Left colon (tissue), 2 donors: ENCODE measurements around the gene VPS26A. TPM values are rescaled to one million over a fixed set of nuclear protein-coding genes. Genes with fewer than 3 reads are reported as not detected.

Experiments used
- ATAC-seq: fragments of 200-7000 bp; cut with Tn5 transposase; one replicate; pipeline ENCODE4 v1.9.1; 2020; ENCODE audit warnings: mild to moderate bottlenecking, moderate library complexity
- DNase-seq, 2 donors: peaks; one replicate each; pipeline ENCODE4 v3.0.0-alpha.2; 2020
- intact Hi-C, 2 donors: fragments of 100-400 bp; cut with DNase I in 1 of 2; cut with micrococcal nuclease in 1 of 2; formaldehyde crosslinking; loops; one replicate each; pipeline versions ENCODE4 v1.11.2 to v1.14.0; 2022; cut with DNase I, micrococcal nuclease
- long read RNA-seq: library from polyadenylated mRNA; unstranded; transcript quantifications from one replicate; pipeline ENCODE4 v2.0.0, GENCODE V29; 2021
- total RNA-seq, 2 donors: library from RNA; stranded (reverse); fragmentation: NEBNext Ultra II Directional; extraction: Animal tissue kit (Norgen Biotek cat#: 25700); gene quantifications; one replicate each; pipeline ENCODE4 v1.2.1, GENCODE V29; 2021
- donor health status: DM: no; HTN: no; CAD: no.
- donor health status: DM: yes; HTN: yes; CAD: no.

VPS26A gene
- total RNA-seq, result 10 to 100 TPM; 58.3 to 67.6 TPM
- long read RNA-seq, transcript VPS26A-201 (9 exons, 2,697 nt), result major isoform, 272 of 292 reads
- long read RNA-seq, partial matches to known transcripts, result 4 of 292 reads
- long read RNA-seq, other reads (novel, unspliced or antisense), result 16 of 292 reads

- intact Hi-C loops, result no loop called here
- peak; percentile 99 to 100 for DNase-seq
- ATAC-seq, result peak; percentile 92
Measured at GRCh38 chr10:69123747-69124562, at the start of gene VPS26A. Gene VPS26A (plus strand): TSS chr10:69124178. CDS start chr10:69124278, 100 bp downstream.

- ATAC-seq (no peak), DNase-seq (no peak)
- intact Hi-C loops, result no loop called here
Measured at GRCh38 chr10:69074532-69074931, 49.4 kb upstream of the VPS26A start.

GRCh38 chr10:69075431-69075830, 48.5 kb upstream of the VPS26A start:
- ATAC-seq, result no peak
- intact Hi-C loops, result no loop called here

GRCh38 chr10:69078311-69078710, 45.7 kb upstream of the VPS26A start:
- no peak for ATAC-seq
- intact Hi-C loops, result no loop called here
- DNase-seq, result no peak

More at GRCh38 chr10:69075431-69075830, 48.5 kb upstream of the VPS26A start:
- no peak for DNase-seq

GRCh38 chr10:69080226-69080625, 43.8 kb upstream of the VPS26A start:
- ATAC-seq, result no peak
- DNase-seq, result no peak
- intact Hi-C loops, result no loop called here

DNA sequence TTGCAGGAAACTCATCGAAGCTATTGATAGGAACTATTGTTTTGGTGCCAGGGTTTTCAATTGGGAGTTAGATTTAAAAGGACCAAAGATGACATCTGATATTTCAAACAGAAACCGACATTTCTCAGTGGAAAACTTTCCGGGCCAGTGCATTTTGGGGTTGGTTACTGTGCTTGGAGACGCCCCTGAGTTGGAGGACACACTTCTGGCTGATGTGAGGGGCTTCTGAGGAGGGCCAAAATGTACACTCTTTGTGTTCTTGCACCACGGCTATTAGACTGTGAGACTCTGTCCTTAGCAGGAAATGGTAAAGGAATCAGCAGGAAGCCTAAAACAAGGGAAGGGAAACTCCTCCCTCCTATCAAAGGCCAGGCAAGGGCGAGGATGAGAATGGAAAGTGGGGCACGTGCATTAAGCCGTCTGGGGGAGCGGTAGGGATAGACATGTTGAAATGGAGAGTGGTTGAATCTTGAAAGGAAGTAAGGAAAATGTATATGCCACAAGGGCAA, 37.9 kb upstream of the VPS26A start:
- intact Hi-C loops, result no loop called here
- DNase-seq (no peak), ATAC-seq (peak; percentile 29)

GRCh38 chr10:69087590-69088470, 36.1 kb upstream of the VPS26A start, which contains the start of gene SRGN:
Gene SRGN (plus strand): TSS chr10:69088103. CDS start chr10:69088158, 55 bp downstream.
- ATAC-seq (peak; percentile 51), DNase-seq (peak; percentile 55 to 68)
- intact Hi-C loops, result no loop called here

- no peak for ATAC-seq
- no peak for DNase-seq
- intact Hi-C loops, result no loop called here
Measured at GRCh38 chr10:69088471-69088769, 35.6 kb upstream of the VPS26A start.

- DNase-seq, result no peak
- ATAC-seq, result peak; percentile 23
- intact Hi-C loops, result no loop called here
Measured at GRCh38 chr10:69088801-69089501, 35.0 kb upstream of the VPS26A start.

GRCh38 chr10:69089638-69090599, 34.1 kb upstream of the VPS26A start:
- intact Hi-C loops, result loop anchor here (10.0 kb wide), 1 partner anchor 85 kb away; no protein-coding TSS in a partner anchor
- peak; percentile 30 to 42 for DNase-seq
- ATAC-seq, result peak; percentile 37

GRCh38 chr10:69090685-69091084, 33.3 kb upstream of the VPS26A start:
- ATAC-seq (no peak), DNase-seq (no peak)
- intact Hi-C loops, result loop anchor here (10.0 kb wide), 1 partner anchor 86 kb away; no protein-coding TSS in a partner anchor

DNA sequence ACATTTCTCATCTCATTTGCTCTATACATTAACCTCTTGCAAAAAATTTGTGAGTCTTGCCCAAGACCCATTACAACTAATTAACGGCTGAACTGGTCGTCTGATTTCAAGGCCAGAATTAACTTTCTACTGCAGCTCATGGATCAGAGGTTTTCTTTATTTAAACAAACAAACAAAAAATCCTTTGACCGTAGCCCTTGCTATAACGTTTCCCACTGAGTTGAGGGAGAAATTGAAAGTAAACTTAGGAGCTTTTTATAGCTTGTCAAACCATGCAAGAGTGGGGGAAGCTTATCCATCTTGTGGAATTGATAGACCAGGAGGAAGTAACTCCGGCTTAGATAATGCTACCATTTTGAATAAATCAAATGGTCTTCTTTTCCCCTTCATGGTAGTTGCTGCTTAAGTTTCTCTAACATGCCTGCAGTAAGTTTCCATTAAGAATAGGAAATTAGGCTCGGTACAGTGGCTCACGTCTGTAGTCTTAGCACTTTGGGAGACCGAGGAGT, 32.8 kb upstream of the VPS26A start:
- DNase-seq, result no peak
- intact Hi-C loops, result loop anchor here (10.0 kb wide), 1 partner anchor 86 kb away; no protein-coding TSS in a partner anchor
- ATAC-seq, result no peak

DNA sequence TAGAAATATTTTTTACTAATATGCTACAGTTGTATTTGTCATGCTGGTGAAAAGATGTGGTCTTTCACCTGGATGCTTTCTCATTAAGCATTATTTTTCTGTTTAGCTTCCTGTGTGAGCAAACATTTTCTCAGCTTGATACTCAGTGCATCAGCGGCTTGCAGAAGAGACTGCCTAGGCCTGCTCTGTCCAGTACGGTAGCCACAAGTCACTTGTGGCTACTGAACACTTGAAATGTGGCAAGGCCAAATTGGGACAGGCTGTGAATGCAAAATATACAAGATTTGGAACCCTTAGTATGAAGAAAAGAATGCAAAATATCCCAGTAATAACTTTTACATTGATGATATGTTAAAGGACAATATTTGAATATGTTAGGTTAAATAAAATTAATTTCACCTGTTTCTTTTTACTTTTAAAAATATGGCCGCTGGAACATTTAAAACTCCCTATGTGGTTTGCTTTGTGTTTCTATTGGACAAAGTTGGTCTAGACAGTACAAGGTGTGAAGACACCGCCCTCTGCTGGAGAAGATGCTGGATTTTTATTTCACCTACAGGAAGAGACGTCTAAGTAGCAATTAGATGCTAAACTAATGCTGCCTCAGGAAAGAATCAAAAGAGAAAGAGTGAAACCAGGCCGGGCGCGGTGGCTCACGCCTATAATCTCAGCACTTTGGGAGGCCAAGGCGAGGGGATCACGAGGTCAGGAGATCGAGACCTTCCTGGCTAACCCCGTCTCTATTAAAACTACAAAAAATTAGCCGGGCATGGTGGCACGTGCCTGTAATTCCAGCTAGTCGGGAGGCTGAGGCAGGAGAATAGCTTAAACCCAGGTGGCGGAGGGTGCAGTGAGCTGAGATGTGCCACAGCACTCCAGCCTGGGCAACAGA, 30.8 kb upstream of the VPS26A start:
- ATAC-seq (peak; percentile 93), DNase-seq (peak; percentile 68 to 87)
- intact Hi-C loops, result loop anchor here (10.0 kb wide), 1 partner anchor 88 kb away; no protein-coding TSS in a partner anchor

DNA sequence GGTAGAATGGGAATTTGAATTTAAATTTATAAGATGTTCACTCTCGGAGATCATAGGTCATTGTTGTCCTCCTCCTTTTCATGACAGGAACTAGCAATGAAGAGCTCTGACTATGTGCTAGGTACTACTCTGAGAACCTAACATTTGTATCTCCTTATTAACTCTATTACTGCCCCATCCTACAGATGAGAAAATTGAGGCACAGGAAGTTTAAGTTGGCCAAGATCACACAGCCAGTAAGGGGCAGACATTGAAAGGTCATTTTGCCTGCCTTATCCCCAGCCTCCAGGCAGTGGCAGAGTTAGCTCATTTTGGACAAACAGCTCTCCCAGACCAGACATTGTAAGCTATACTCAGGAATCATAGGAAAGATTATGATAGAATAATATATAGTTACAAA, 30.0 kb upstream of the VPS26A start:
- ATAC-seq (peak; percentile 45), DNase-seq (no peak)
- intact Hi-C loops, result loop anchor here (10.0 kb wide), 1 partner anchor 89 kb away; no protein-coding TSS in a partner anchor

- intact Hi-C loops, result loop anchor here (10.0 kb wide), 1 partner anchor 91 kb away; no protein-coding TSS in a partner anchor
- ATAC-seq (no peak), DNase-seq (no peak)
Measured at GRCh38 chr10:69096045-69096444, 27.9 kb upstream of the VPS26A start.

GRCh38 chr10:69097729-69098128, 26.2 kb upstream of the VPS26A start:
- DNase-seq, result no peak
- intact Hi-C loops, result loop anchor here (10.0 kb wide), 1 partner anchor 93 kb away; no protein-coding TSS in a partner anchor
- no peak for ATAC-seq
